GM08714 (cell line): ENCODE data around the gene BNC2.
"Not testable (repeated sequence)": the region's sequence is repeated elsewhere in the genome, so short reads cannot be mapped to it uniquely, and the experiment has no call there.

Source experiments
- H3K4me3 ChIP-seq: fragments of 200-500 bp; sonication (Bioruptor generic); 2 replicates; pipeline ENCODE4 v1.5.1; 2014; ENCODE audit warnings: mild to moderate bottlenecking, low read length, inconsistent platforms
- ZNF274 ChIP-seq: IDR thresholded peaks from 2 replicates; pipeline ENCODE4 v1.6.1; 2012; ENCODE audit warnings: mild to moderate bottlenecking, low read depth, low read length

The BNC2 gene

DNA sequence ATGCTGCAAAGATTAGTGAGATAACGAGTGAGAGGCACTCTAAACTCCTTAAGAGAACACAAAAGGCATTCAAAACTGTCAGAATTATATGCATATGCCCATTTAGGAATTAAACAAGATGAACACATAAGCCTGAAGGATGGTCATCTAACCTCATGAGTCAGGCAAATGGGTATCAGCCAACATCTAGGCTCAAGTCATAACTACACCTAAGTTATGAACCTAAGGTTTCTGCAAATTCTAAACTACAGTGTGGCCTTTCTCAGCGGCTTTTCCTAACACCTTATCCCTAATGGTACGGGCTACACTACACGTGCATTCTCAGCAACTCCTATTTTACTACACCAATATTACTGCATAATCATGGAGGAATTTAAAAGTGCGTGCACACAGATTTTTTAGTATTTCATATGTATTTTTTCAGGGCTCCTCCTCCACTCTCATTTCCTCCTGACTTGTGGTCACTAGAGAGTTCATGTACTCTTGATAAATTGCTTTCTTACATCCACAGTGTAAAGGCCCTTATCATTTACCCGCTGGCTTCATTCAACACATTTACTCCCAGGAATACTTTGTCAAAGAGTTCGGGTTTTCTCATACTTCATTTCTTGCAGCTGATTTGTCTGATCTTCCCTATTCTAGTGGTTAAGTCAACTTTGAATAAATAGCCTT is 316.5 kb downstream of the BNC2 start:
- H3K4me3 ChIP-seq: no peak overlapping the region
- no peak for TF ChIP-seq ZNF274

DNA sequence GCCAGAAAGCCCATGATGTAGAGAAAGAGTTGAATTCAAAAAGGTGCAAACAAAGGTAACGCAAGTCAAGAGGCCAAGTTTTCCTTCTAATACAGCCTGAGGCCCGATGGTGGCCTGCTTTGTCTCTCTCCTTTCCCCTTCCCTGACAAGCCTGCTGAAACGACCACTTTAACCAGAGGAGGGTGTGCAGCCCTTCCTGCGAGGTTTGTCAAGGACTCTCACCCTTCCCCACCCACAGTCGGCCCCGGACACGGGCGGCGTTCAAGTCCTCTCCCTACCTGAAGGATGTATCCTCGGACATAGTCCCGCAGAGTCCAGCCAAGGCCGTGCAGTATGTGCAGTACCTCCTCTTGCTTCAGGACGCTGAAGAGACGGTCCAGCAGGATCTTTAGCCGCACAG is 318.2 kb downstream of the BNC2 start:
- H3K4me3 ChIP-seq: no peak overlapping the region
- TF ChIP-seq ZNF274: no peak

DNA sequence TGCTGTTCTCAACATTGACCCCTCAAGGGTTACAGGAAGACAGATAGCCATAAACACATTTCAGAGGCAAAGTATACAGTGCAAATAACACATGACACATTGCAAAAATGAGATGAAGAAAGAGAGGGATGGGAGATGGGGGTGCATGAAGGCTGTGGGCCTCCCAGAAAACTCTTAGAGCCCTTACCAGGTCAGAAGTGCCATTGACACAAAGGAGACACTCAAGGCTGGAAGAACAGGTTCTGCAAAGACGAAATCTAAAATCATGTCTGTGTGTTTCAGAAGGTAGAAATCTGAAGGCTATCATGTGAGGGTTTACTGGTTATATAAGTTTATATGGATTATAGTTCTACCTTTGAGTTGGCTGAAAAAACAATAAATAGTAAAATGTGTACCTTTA is 318.8 kb downstream of the BNC2 start:
- no peak for TF ChIP-seq ZNF274
- H3K4me3 ChIP-seq: no peak overlapping the region

DNA sequence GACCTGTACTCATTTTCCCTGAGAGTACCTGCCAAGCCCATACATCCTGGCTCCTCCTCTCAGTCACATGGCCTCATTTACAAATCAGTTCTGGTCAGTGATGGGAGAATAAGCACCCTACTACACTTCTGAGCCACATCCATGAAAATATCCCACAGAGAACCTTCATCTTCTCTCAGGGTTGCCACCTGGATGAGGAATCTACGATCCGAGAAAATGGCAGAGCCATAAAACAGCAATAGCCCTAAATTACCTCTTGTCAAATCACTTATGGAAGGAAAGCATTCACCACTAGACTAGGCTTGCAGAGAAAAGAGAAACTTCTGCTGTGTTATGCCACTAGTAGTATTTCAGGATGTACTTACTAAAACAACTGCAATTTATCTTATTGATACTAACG is 324.8 kb downstream of the BNC2 start:
- no peak overlapping the region for H3K4me3 ChIP-seq
- TF ChIP-seq ZNF274: no peak

DNA sequence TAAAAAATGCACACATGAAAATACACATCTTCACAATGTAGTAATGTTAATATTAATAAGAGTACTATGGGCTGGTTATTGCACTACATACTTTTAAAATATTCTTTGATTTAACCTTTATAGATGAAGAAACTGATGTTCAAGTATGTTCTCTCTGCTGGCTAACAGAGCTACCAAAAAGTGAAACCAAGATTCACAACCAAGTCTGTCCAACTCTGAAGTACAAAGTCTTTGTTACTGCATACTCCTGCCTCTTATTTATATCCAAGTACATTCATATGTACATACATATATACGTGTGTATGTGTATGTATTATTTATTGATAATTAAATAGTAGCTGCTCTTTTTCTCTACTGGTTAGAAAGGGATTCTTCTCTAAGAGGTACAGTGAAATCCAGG is 325.6 kb downstream of the BNC2 start:
- no peak for TF ChIP-seq ZNF274
- no peak overlapping the region for H3K4me3 ChIP-seq

DNA sequence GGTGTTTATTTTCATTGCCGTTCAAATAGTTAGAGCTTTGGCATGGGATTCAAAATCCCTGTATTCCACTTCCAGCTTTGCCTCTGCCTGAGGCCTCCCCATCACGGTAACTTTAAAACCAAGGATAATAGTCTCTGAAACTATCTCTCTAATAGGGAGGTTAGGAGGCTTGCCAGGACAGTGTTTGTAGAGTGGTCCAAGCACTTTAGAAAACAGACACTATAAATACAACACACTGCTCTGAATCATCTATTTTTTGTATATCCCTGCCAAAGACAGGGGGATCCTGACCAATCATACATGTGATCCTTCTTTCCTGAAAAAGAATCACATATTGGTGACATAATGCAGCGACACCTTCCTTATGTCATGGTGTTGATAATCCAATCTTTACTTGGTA is 326.8 kb downstream of the BNC2 start:
- TF ChIP-seq ZNF274: no peak
- H3K4me3 ChIP-seq: no peak overlapping the region

- TF ChIP-seq ZNF274: no peak
- H3K4me3 ChIP-seq: no peak overlapping the region
These were observed 327.2 kb downstream of the BNC2 start for GRCh38 chr9:16543225-16543624.

- no peak for TF ChIP-seq ZNF274
- H3K4me3 ChIP-seq: no peak overlapping the region
These were observed 328.2 kb downstream of the BNC2 start for GRCh38 chr9:16542290-16542689.

- TF ChIP-seq ZNF274: no peak
- no peak overlapping the region for H3K4me3 ChIP-seq
These were observed 329.5 kb downstream of the BNC2 start for GRCh38 chr9:16540743-16541613.

DNA sequence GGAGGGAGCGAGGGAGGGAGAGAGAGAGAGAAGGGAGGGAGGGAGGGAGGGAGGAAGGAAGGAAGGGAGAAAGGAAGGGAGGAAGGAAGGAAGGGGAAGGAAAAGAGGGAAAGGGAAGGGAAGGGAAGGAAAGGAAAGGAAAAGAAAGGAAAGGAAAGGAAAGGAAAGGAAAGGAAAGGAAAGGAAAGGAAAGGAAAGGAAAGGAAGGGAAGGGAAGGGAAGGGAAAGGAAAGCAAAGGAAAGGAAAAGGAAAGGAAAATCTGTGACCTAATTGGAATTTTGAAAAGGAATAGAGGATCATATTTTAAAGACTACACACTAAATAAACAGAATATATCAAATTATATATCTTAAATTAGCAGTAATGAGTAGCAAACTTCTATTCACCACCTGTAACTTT is 330.8 kb downstream of the BNC2 start:
- not testable (repeated sequence) for H3K4me3 ChIP-seq

GRCh38 chr9:16535555-16535954 is 334.9 kb downstream of the BNC2 start:
- TF ChIP-seq ZNF274: no peak
- H3K4me3 ChIP-seq: no peak overlapping the region

DNA sequence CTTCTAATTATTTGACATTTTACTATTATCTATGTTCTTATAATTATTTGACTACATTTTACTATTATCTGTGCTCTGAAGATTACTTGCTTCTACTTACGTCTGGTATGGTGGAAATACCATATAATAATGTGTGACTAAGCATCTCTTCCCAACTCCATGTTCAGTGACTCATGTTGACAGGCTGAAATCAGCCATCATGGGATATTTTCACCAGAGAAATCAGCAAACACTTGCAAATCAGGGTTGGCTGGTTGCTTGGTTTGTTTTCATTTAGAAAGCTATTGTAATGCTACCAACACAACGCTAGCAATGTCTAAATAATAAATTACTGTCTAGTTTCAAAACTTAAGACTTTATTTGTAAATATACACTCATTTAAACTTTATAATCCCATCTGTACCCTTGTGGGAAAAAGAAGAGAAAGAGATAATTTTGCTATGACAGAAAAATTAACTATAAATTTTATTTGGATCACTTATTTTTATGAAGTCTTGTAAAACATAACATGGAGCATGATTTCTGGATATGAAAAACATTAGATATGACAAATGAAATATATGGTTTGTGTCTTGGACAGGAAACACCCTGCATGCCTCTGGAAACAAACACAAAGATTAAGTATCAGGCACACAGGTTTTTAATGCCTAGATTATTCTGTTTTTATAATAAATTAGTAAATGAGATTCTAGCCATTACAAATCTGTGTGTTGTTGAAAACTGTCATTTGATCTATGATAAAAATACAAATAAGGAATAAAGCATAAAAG is 337.6 kb downstream of the BNC2 start:
- TF ChIP-seq ZNF274: no peak
- no peak overlapping the region for H3K4me3 ChIP-seq

DNA sequence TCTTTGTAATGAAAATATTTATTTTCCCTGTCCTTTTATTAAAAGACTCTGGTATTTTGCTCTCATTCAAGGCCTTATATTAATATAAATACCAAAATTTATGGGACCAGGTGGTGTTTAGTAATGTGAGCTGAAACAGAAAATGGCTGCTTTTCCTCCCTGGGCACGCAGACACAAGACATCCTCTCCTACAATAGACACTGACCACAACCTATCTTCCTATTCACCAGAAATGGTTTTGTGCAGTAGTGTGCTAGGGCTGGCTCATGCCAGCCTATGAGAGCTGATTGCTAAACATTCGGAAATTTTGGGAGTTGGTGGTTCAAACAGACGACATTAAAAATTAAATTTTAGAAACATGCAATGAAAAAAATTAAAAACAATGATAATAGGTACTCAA is 338.2 kb downstream of the BNC2 start:
- no peak overlapping the region for H3K4me3 ChIP-seq
- no peak for TF ChIP-seq ZNF274

DNA sequence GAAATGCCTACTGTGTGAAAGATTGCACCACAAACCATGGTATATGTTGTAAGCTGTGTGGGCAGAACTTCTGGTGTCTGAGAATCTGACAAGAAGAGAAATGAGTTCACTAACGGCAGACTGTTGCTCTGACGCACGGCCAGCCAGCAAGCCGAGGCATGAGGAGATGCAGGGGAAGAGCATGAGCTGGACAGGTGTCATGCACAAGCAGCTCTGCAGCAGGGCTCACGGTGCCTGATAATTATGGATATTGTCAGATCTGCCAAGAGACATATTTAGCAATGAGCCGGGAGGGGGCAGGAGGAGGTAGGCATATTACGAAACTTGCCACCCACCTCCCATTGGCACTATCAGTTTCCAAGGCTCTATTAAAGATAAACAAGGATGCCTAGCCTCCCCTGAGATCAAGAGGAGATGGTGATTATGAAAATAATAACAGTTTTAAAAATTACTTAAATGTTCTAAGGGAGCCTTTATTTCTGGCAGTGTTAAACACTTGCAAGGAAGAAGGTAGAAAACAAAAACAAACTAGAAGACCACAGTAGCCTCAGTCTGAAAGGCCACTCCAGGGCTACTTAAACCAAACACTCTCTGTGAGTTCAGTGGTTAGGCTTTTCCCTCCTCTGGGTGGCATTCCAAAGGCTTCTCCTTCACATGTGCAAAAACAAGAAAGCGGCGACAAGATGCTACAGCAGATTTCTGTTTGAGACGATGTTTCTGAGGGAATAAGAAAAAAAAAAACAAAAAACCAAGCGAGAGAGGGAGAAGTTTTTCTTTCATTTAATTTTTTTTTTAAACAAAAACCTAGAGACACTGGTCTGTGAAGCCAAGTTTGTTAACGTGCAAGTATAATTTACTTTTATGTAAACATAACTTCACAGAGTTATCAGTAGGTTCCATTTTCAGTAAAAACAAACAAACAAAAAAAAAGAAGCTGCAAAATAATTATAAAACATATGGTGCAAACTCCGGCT is 339.5 kb downstream of the BNC2 start:
- H3K4me3 ChIP-seq: no peak overlapping the region
- TF ChIP-seq ZNF274: no peak
